HG03457 (cell line): ENCODE measurements around the gene TYW1.
"Not testable (repeated sequence)": the region's sequence is repeated elsewhere in the genome, so short reads cannot be mapped to it uniquely, and the experiment has no call there.

Experiments
- ATAC-seq: cut with Tn5 transposase; IDR thresholded peaks from one replicate; pipeline ENCODE4 v1.9.1; 2021; ENCODE audit warnings: moderate number of reproducible peaks; ENCODE audit not compliant: unreplicated experiment

Gene TYW1

DNA sequence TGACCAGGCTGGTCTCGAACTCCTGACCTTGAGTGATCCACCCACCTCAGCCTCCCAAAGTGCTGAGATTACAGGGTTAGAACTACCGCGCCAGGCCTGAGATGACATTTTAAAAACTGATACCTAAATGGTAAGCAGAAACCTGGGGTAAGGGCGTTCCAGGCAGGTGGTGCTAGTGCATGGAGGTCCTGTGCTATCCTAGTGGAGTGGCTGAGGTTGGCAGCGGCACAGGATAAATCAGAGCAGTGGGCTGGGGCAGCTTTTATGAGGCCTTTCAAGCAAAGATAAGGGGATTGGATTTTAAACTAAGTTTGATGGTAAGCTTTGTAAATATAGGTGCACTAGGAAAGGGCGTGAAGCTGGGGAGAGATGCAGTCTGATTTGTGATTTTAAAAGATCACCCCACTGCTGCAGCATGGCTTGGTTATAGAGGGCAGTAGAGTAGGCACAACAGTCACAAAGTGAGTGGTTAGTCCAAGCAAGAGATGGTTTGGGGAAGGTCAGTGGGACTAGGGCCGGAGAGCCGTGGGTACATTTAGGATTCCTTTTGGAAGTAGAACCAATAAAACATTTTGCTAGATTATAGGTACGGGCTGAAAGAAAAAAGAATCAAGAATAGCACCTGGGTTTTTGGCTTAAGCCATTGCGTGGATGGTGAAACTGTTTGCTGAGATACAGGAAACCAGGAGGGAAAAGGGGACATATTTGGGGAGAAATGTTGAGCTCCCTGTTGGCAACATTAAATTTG is 188.5 kb downstream of the TYW1 start:
- ATAC-seq, result not testable (repeated sequence)

DNA sequence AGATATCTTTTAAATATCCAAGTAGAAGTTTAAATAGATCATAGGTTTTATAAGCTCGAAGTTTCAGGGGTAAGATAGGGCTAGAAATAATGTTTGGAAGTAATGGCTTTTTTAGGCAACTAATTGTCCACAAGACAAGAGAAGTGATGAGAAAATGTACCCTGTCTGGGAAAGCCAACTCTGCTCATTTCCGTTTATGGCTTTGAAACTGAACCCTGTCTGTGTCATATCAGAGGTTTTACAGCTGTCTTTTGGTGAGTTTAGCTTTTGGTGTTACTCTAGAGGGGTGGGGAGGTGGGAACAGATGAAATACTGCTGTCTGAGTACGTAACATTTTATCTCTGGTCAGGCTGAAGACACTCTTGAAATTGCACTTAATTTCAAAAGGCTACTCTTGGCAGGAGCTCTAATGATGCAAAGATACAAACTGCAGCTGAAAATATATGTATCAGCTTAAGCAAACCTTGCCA is 189.1 kb downstream of the TYW1 start:
- not testable (repeated sequence) for ATAC-seq

DNA sequence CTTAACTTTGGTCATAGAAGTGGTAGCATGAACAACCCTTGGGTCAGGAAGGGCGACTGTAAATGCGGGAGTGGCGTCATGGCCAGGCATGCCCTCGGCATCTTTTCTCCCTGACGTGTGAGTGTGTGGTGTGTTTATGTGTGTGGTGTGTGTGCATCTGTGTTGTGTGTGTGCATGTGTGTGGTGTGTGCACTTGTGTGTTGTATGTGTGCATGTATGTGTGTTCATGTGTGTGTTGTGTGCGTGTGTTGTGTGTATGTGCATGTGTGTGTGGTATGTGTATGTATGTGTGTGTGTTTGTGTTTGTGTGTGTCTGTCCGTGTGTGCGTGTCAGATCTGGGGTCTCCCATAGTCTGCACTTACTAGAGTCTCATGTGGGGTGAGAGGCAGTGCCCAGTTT is 192.5 kb downstream of the TYW1 start:
- ATAC-seq, result not testable (repeated sequence)

DNA sequence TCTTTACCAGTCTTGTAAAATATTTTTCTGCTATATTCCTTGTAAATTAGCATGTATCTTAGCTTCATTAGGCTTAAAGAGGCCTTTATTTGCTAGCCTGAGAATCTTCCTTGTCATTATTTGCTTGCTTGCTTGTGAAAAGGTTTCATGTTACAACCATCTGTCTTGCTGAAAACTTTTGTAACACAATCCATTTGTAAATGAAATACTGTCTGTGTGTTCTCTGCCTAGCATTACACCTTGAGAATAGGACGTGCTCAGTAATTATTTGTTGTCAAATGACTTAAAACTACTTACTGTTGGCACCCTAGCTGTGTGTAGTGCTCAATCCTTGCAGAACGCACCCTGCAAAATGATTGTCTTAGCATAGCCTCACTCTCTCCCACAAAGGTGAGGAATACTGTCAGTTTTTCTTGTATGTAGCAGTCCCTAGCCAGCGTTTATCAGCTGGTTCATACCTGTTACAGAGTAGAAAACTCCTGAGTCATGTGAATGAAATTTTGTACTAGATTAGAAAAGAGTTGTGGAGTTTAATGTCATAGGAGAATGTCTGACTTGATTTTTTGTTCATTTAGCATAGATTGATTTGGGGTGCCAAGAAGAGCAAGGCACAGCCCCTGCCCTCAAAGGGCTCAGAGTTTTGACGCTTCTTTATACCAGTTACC is 193.3 kb downstream of the TYW1 start:
- not testable (repeated sequence) for ATAC-seq

DNA sequence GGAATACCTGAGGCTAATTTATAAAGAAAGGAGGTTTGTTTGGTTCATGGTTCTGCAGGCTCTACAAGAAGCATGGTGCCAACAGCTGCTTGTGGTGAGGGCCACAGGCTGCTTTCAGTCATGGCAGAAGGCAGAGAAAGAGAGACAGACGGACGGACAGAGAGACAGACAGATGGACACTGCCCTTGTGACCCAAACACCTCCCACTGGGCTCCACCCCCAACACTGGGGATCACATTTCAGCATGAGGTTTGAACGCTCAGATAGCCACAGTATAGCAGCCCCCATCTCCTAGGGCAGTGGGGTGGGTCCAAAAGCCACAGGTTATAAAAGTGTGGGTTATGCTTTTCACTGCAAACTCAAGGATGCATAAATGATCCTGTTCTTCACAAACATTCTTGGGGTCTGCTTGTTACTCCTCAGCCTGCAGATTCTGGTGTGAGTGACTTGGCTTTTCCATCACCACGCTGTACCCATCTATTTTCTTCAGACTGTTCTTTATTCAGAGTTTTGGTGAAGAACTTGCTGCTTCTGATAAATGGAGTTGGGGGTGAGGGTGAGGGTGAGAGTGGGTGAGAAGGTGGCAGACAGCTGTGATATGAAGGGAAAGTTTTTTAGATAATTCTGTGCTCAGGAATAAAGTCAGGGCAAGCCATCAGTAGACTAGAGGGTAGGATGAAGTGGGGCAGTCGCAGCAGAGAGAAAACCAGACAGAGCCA is 194.5 kb downstream of the TYW1 start:
- not testable (repeated sequence) for ATAC-seq

DNA sequence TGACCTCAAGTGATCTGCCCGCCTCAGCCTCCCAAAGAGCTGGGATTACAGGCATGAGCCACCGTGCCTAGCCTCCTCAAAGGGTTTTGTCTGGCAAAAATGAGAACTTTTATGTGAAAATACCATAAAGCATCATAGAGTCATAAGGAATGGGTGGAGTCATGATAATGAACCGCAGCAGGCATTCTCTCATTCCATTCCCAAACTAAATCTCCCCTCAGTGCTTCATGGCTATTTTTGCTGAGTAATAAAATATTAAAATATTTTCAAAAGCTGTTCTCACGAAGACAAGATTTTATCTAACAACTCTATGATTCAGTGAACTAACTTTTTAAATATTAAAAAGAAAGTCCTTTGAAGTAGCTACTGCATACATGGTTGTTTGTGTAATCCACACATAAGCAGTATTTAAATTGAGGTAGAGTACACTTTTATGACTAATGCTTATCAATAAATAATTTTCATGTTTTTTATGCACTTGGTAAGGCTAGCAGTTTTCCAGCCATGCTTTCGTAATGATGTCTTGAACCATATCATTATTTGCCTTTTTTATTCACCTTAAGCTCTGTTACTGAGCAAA is 195.6 kb downstream of the TYW1 start:
- ATAC-seq, result not testable (repeated sequence)

DNA sequence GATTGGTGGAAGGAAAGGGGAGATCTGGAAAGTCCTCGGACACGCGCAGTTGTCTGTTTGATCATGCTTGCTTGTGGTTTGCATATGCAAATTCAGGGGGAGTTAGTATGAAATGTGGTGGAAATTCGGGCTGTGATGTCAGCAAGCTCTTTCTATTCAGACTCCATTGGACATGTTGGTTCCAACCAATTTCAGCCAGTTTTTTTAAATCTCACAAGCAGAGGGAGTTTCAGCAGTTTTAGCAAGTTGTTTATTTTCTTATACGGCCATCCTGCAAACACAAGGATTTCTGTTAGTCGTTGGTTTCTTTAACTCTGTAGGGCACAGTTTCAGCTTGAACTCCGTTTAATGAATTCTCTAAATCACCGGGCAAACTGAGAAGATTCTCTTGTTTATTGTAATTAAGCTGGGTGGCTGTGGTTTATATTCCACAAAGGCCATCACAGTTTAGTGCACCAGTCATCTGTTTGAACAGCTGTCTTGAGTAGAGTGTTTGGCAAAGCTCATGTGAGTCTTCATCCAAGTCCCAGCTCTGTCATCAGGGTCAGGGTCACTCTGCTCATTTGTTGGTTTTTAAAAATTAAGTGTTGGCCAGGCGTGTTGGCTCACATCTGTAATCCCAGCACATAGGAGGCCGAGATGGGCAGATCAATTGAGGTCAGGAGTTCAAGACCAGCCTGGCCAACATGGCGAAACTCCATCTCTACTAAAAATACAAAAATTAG is 196.4 kb downstream of the TYW1 start:
- ATAC-seq, result not testable (repeated sequence)

DNA sequence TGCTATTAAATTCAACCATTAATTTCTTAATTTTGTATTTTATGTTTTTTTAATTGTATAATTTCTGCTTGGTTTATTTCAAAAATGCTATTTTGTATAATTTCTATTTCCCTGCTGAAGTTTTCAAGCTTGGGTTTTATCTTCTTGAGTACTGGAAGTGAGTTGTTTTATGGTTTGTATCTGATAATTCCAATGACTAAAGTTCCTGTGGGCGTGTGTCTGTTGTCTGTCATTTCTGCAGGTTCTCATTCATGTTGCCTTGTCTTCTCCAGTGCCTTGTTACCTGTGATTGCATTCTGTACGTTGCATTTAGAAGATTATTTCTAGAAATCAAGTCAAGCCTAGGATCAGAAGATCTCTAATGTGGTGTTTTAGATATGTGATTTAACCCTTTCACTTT is 199.5 kb downstream of the TYW1 start:
- not testable (repeated sequence) for ATAC-seq

DNA sequence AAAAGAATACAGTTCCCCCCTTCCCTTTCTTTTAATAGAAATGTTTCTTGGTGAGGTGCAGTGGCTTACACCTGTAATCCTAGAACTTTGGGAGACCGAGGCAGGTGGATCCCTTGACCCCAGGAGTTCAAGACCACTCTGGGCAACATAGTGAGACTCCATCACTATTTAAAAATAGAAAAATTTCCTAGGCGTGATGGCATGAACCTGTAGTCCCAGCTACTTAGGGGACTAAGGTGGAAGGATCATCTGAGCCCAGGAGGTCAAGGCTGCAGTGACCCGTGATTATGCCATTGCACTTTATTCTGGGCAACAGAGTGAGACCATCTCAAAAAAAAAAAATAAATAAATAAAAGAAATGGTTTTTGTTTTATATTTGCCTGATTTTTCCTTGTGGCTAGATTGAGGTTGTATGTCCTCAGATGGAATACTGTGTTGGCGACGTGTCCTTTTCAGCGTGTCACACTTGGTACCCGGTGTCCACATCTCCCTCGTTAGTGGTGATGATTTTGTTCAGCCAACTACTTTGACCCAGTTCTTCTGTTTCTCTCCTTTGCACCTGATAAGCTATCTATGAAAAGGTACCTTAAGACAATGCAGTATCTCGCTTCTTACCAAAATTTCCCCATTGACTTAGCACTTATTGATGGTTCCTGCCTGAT is 202.4 kb downstream of the TYW1 start:
- not testable (repeated sequence) for ATAC-seq

DNA sequence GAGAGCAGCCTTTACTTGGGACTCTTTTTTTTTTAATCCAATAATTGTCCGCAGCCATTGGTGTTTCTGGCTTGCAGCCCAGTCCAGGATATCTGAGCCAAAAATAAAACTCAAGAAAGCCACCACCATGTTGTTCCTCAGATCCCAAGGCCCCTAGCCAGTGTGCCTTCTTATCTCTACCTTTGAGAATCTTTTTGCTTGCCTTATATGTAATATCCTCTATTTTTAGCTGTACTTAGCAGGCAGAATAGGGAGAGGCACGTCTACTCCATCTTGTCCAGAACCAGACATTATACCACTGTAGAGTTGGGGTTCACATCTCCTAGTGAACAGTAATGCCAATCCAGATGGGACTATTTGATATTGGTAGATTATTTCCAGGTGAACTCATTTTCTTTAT is 209.1 kb downstream of the TYW1 start:
- ATAC-seq, result not testable (repeated sequence)

DNA sequence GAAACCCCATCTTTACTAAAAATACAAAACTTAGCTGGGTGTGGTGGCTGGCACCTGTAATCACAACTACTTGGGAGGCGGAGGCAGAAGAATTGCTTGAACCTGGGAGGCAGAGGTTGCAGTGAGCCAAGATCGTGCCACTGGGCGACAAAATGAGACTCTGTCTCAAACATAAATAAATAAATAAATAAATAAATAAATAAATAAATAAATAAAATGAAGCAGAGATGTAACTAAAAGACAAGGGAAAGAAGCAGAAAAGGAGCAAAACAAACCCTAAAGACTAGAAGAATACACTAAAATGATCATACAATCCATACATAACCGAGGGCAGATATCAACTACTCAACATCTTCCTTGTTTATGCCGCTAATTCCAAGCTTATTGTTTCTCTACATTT is 209.8 kb downstream of the TYW1 start:
- ATAC-seq, result no peak

DNA sequence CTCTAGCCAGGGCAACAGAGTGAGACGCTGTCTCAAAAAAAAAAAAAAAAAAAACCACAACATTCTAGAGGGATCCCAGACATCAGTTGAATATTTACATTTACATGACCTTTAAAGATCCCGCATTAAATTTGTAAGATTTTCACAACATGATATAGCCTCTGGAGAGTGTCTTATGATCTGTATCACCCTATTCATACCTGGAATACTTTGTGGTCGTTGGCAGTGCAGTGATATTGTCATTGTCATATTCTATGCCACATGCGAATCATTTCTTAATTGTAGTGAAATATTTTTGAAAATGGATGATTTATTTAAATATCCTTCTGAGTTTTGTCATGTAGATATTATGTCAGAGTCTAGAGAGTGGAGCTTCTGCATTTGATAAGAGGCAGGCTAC is 212.0 kb downstream of the TYW1 start:
- ATAC-seq, result not testable (repeated sequence)

DNA sequence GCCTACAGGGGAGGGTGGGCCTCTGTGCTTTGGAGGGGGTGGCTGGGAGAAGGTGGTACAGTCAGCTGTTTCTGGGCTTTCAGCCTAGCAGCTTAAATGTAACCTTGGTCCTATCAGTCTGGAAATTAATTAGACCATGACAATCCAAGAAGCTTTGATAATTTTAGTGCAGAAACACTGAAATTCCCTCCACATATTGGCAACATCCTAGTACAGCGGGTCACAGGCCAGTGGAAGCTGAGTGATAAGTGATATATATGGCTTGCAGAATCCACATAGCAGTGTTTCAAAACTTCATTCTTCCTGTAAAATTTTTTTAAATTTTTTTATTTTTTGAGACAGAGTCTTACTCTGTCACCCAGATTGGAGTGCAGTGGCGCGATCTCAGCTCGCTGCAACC is 212.6 kb downstream of the TYW1 start:
- no peak for ATAC-seq

DNA sequence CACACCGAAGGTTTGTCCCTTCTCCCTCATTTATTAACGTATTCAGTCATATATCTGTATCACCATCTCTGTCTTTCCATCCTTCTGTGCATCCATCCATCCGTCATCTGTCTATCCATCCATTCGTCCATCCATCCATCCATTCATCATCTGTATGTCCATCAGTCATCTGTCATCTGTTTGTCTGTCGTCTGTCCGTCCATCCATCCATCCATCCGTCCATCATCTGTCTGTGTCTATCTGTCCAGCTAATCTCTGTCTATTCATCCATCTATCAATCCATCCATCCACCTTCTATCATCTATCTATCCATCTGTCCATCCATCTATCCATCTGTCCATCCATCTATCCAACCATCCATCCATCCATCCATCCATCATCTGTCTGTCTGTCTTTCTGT is 213.9 kb downstream of the TYW1 start:
- ATAC-seq, result no peak

DNA sequence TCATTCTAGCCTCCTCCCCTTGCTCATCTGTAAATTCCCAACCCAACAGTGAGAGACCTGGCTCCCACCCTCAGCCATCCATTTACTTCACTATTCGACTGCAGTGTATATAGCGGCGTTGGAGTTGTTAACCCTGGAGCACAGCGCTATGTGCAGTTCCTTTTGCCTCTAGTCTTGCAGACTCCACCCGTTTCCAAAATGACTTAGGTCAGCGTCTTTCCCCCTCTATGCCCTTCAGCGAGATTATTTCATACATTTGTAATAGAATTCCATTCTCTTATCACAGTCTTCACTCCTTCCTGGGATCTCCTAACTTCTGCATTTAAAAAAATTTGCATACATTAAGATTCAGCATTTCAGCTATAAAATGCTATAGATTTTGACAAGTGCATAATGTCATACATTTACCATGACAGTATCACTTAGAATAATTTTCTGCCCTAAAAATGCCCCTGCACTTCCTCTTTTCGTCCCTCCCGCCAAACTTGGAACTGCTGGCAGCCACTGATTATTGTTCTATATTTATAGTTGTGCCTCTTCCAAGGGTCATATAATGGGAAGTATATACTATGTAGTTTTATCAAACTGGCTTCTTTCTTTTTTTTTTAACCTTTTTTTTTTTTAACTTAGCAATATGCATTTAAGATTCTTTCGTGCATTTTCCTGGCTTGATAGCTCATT is 215.2 kb downstream of the TYW1 start:
- ATAC-seq, result not testable (repeated sequence)

DNA sequence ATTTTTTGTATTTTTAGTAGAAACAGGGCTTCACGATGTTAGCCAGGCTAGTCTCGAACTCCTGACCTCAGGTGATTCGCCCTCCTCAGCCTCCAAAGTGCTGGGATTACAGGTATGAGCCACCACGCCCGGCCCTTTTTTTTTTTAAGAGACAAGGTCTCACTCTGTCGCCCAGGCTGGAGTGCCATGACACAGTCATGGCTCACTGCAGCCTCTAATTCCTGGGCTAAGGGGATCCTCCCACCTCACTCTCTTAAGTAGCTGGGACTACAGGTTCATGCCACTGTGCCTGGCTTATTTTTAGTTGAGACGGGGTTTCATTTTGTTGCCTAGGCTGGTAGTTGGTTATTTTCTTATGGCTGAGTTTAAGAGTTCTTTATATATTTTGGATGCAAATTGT is 216.4 kb downstream of the TYW1 start:
- ATAC-seq, result not testable (repeated sequence)

DNA sequence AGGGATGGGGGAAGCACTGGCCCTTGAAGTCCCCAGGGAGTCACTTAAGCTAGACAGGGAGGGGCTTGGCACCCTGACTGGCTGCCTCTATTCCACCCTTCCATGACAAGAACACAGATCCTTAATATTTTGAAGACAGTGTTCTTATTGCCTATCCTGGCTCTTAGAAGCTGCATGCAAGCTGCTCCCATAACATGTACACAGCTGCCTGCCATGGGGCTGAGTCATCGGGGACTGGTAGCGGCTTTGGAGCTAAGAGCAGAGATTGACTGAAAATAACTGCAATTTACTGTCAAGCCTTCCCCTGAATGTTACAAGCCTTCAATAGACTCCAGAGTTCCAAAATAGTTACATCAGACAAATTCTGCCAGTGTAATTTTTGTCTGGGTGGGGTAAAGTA is 226.9 kb downstream of the TYW1 start:
- not testable (repeated sequence) for ATAC-seq

DNA sequence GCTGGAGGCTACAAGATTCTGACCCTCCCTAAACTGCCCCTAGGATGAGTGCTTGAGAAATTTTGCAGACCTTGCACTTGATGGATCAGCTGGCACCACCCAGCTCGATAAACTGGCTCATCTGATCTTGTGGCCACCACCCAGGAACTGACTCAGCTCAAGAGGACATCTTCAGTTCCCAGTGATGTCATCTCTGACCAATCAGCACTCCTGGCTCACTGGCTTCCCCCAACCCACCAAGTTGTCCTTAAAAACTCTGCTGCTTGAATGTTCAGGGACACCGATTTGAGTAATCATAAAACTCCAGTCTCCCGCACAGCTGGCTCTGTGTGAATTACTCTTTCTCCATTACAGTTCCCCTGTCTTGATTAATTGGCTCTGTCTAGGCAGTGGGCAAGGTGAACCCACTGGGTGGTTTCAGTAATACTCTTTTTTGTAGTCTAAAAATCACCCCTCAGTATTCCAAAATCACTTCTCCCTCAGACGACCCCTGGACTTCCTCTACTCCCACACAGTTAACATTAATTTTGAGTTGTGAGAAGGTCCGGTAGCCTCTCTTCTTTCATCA is 229.8 kb downstream of the TYW1 start:
- not testable (repeated sequence) for ATAC-seq

DNA sequence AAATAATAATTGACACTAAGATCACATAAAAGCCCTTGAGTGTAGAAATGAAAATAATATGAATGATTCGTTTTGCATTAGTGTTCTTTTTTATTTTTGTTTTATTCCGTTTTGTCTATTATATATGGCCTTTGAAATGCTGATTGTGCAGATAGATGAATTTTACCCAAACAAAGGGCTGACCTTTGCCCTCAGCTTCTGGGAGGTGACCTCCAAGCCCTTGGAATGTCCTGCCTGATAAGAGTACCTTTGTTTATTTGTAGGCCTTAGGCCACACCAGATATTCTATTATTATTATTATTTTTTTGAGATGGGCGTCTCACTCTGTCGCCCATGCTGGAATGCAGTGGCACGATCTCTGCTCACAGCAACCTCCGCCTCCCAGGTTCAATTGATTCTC is 230.3 kb downstream of the TYW1 start:
- ATAC-seq, result not testable (repeated sequence)
